HCT116 (cell line): ENCODE data around the gene NCMAP. TPM values are rescaled to one million over a fixed set of nuclear protein-coding genes. Genes with fewer than 3 reads are reported as not detected.
"Not testable (repeated sequence)": the region's sequence is repeated elsewhere in the genome, so short reads cannot be mapped to it uniquely, and the experiment has no call there.

ENCODE experiments used
- ATAC-seq: fragments of 200-7000 bp; cut with Tn5 transposase; 2 replicates; pipeline ENCODE4 v1.9.1; 2020; ENCODE audit warnings: mild to moderate bottlenecking, moderate library complexity
- BruUV-seq: library from RNA; stranded (reverse); fragments of 400-500 nt; replicated peaks from 2 replicates; lab custom pipeline; 2021; lab: Mats Ljungman, UMichigan
- CTCF ChIA-PET: fragments of 300-600 bp; sonication (Branson Sonifier 250); formaldehyde crosslinking; loops from one replicate; lab custom pipeline; 2021; ENCODE audit warnings: antibody characterized with exemption; lab: Charles Lee
- POLR2A ChIA-PET: fragments of 300-600, 350-600 bp; sonication (Branson Sonifier 250); formaldehyde crosslinking; loops from one replicate; lab custom pipeline; 2021; ENCODE audit warnings: antibody characterized with exemption; lab: Charles Lee
- RAD21 ChIA-PET, 2 experiments: fragments of 300-600 bp; sonication (Branson Sonifier 250); formaldehyde crosslinking; loops; one replicate each; lab custom pipeline; 2023; ENCODE audit warnings: low total read pairs in 2 of 2; ENCODE audit not compliant: uncharacterized antibody in 2 of 2, unreplicated experiment in 2 of 2, low non-redundant PET in 1 of 2; lab: Charles Lee
- DNase-seq: peaks from one replicate; pipeline ENCODE4 v3.0.0-alpha.2; 2010; ENCODE audit warnings: low read depth, low spot score
- H2AFZ ChIP-seq: fragments of 200-600 bp; shearing (Covaris generic), sonication (generic); 2 replicates; pipeline ENCODE4 v1.6.1; 2017; ENCODE audit warnings: low read depth, mixed run types, mixed read lengths, antibody characterized with exemption, low read length; ENCODE audit not compliant: poor library complexity, severe bottlenecking
- H3K27ac ChIP-seq: 2 replicates; pipeline ENCODE4 v1.5.1; 2012; ENCODE audit warnings: low read depth, low read length
- H3K27me3 ChIP-seq: fragments of 200-600 bp; sonication (generic); 2 replicates; pipeline ENCODE4 v1.6.1; 2016; ENCODE audit warnings: mixed run types, low read length, mixed read lengths; ENCODE audit not compliant: insufficient read depth
- H3K36me3 ChIP-seq, 2 experiments: fragments of 200-500 bp in 1 of 2; fragments of 200-600 bp in 1 of 2; sonication (Bioruptor generic) in 1 of 2; sonication (generic) in 1 of 2; 2 replicates each; pipeline versions ENCODE4 v1.5.1 to v1.6.1; 2014 to 2016; ENCODE audit warnings: low read length in 2 of 2, inconsistent platforms in 1 of 2, mixed read lengths in 1 of 2, mixed run types in 1 of 2; ENCODE audit not compliant: insufficient read depth in 2 of 2, control insufficient read depth in 1 of 2
- H3K4me1 ChIP-seq, 2 experiments: fragments of 200-600 bp in 1 of 2; sonication (generic) in 1 of 2; 2 replicates each; pipeline versions ENCODE4 v1.5.1 to v1.6.1; 2012 to 2017; ENCODE audit warnings: low read length in 2 of 2, inconsistent platforms in 1 of 2, mild to moderate bottlenecking in 1 of 2, mixed read lengths in 1 of 2, mixed run types in 1 of 2, moderate library complexity in 1 of 2; ENCODE audit not compliant: insufficient read depth in 2 of 2, control insufficient read depth in 1 of 2
- H3K4me2 ChIP-seq: fragments of 200-600 bp; sonication (generic); 2 replicates; pipeline ENCODE4 v1.6.1; 2017; ENCODE audit warnings: mixed run types, low read length, mixed read lengths
- H3K4me3 ChIP-seq, 2 experiments: fragments of 200-600 bp in 1 of 2; sonication (generic) in 1 of 2; replicated peaks in 1 of 2; 2 replicates each; pipeline ENCODE4 v1.5.1; 2011 to 2016; ENCODE audit warnings: low read length in 2 of 2, control low read depth in 1 of 2, low read depth in 1 of 2, mild to moderate bottlenecking in 1 of 2, mixed read lengths in 1 of 2, mixed run types in 1 of 2
- H3K79me2 ChIP-seq: fragments of 200-600 bp; sonication (generic); 2 replicates; pipeline ENCODE4 v1.6.1; 2017; ENCODE audit warnings: mild to moderate bottlenecking, mixed run types, low read length, moderate library complexity, mixed read lengths; ENCODE audit not compliant: insufficient read depth
- H3K9ac ChIP-seq: fragments of 200-600 bp; sonication (generic); 2 replicates; pipeline ENCODE4 v1.6.1; 2016; ENCODE audit warnings: low read length, mixed read lengths
- H3K9me2 ChIP-seq: fragments of 200-600 bp; sonication (generic), shearing (Covaris generic); 2 replicates; pipeline ENCODE4 v1.6.1; 2017; ENCODE audit warnings: mixed run types, mild to moderate bottlenecking, moderate library complexity; ENCODE audit not compliant: insufficient read depth
- H3K9me3 ChIP-seq, 2 experiments: fragments of 200-500 bp in 1 of 2; fragments of 200-600 bp in 1 of 2; sonication (Bioruptor generic) in 1 of 2; sonication (generic) in 1 of 2; 2 replicates each; pipeline ENCODE4 v1.6.1; 2014 to 2017; ENCODE audit warnings: low read length in 2 of 2, mixed read lengths in 2 of 2, inconsistent platforms in 1 of 2, low read depth in 1 of 2, mild to moderate bottlenecking in 1 of 2, mixed run types in 1 of 2, moderate library complexity in 1 of 2; ENCODE audit not compliant: control insufficient read depth in 1 of 2, insufficient read depth in 1 of 2
- H4K20me1 ChIP-seq: fragments of 200-600 bp; sonication (generic), shearing (Covaris generic); 2 replicates; pipeline ENCODE4 v1.6.1; 2017; ENCODE audit warnings: mixed run types, mild to moderate bottlenecking, moderate library complexity; ENCODE audit not compliant: insufficient read depth
- CBX3 ChIP-seq: IDR thresholded peaks from 2 replicates; pipeline ENCODE4 v1.6.1; 2012; ENCODE audit warnings: low read depth
- CEBPB ChIP-seq: IDR thresholded peaks from 2 replicates; pipeline ENCODE4 v1.6.1; 2012; ENCODE audit warnings: low read depth
- FOSL1 ChIP-seq: IDR thresholded peaks from 2 replicates; pipeline ENCODE4 v1.6.1; 2012; ENCODE audit warnings: low read depth
- JUND ChIP-seq: IDR thresholded peaks from 2 replicates; pipeline ENCODE4 v1.6.1; 2012
- POLR2A ChIP-seq: IDR thresholded peaks from 2 replicates; pipeline ENCODE4 v1.7.0; 2011; ENCODE audit warnings: borderline replicate concordance; ENCODE audit not compliant: insufficient read depth, insufficient read length; ENCODE audit errors: extremely low read depth
- POLR2AphosphoS5 ChIP-seq: IDR thresholded peaks from 2 replicates; pipeline ENCODE4 v1.6.1; 2011; ENCODE audit warnings: mild to moderate bottlenecking, low read depth, low read length, moderate library complexity
- SP1 ChIP-seq: IDR thresholded peaks from 2 replicates; pipeline ENCODE4 v1.6.1; 2012; ENCODE audit warnings: low read depth
- TCF7L2 ChIP-seq: IDR thresholded peaks from 2 replicates; pipeline ENCODE4 v1.7.0; 2011; ENCODE audit warnings: borderline replicate concordance, inconsistent platforms; ENCODE audit not compliant: insufficient read depth, insufficient read length; ENCODE audit errors: extremely low read depth
- intact Hi-C: fragments of 100-400 bp; cut with micrococcal nuclease; formaldehyde crosslinking; loops from 2 replicates; pipeline ENCODE4 v1.10.0; 2022
- total RNA-seq: library from RNA; stranded (reverse); gene quantifications from one replicate; pipeline ENCODE4 v1.2.1, GENCODE V29; 2021; ENCODE audit not compliant: unreplicated experiment
- TF ChIP-seq, protein P1 (sequence below): IDR thresholded peaks from 2 replicates; pipeline ENCODE4 v1.6.1; 2012
- TF ChIP-seq, protein P2 (sequence below): IDR thresholded peaks from 2 replicates; pipeline ENCODE4 v1.6.1; 2012

NCMAP gene
- total RNA-seq, 1 experiment from 2014 or later: 0.84 TPM

DNA sequence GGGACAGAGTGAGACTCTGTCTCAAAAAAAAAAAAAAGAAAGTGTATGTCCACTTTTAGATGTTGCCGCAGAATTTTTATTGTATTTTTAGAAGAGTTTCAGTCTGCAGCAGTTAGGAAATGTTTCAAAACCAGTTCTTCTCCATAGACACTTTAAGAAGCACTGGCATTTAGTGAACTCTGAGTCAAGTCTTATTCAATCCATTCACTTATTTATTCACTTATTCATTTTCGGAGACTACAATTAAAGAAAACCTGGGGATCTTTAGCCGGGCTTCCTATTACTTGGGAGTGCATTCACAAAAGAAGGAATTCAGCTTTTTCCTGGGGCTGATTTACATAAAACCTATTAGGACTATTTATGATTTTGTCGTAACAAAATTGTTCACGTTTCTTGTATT, 40.9 kb upstream of the NCMAP start:
- no peaks in the 10 kb centered on the region for H3K79me2 ChIP-seq
- H3K9me2 ChIP-seq: no peaks in the 10 kb centered on the region
- ATAC-seq (no peak), DNase-seq (no peak)
- H3K4me3 ChIP-seq: no peak overlapping the region
- POLR2A ChIA-PET: interaction anchor here (1.2 kb wide), 1 partner anchor 12 kb away, joined by 3 read pairs; the partner anchor contains the start of gene RCAN3
- no peaks in the 10 kb centered on the region for H4K20me1 ChIP-seq
- CTCF ChIA-PET: interaction anchor here (1.3 to 2.7 kb wide), 4 partner anchors 12 to 100 kb away, joined by 3 to 17 read pairs (median 6); partner anchors contain the start of gene NIPAL3
- no peak for TF ChIP-seq POLR2A
- TF ChIP-seq, protein P1, sequence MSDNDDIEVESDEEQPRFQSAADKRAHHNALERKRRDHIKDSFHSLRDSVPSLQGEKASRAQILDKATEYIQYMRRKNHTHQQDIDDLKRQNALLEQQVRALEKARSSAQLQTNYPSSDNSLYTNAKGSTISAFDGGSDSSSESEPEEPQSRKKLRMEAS: no peak
- TF ChIP-seq JUND: no peak
- no peak for TF ChIP-seq SP1
- TF ChIP-seq CEBPB: no peak
- TF ChIP-seq TCF7L2: no peak
- peaks cover 18 to 19% of the 10 kb centered on the region in 2 experiments for H3K4me1 ChIP-seq
- no peaks in the 10 kb centered on the region for H3K36me3 ChIP-seq
- intact Hi-C loops: loop anchor here (10.0 kb wide), 1 partner anchor 320 kb away; no protein-coding TSS in a partner anchor
- no peak overlapping the region for H2AFZ ChIP-seq
- H3K4me2 ChIP-seq: no peak overlapping the region
- BruUV-seq: no TSS peak
- H3K9ac ChIP-seq: no peak overlapping the region
- H3K9me3 ChIP-seq: no peaks in the 10 kb centered on the region
- RAD21 ChIA-PET: no interaction called here
- H3K27ac ChIP-seq: peak overlapping the region; percentile 17; the same call in 1 of the 2 replicates
- no peaks in the 10 kb centered on the region for H3K27me3 ChIP-seq

DNA sequence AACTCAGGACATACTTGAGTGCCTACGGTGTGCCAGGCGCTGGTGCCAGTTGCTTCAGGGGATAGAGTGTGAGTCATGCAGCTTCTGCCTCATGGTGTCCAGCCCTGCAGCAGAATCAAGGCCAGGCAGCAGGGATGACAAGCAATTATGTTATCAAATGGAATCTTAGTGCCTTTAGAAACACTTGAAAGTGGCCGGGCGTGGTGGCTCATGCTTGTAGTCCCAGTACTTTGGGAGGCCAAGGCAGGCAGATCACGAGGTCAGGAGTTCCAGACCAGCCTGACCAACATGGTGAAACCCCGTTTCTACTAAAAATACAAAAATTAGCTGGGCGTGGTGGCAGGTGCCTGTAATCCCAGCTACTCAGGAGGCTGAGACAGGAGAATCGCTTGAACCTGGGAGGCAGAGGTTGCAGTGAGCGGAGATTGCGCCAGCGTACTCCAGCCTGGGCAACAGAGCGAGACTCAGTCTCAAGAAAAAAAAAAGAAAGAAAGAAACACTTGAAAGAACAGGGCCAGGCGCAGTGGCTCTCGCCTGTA, 40.1 kb upstream of the NCMAP start:
- H3K36me3 ChIP-seq, H3K9me2 ChIP-seq, H3K4me3 ChIP-seq, H3K79me2 ChIP-seq, RAD21 ChIA-PET, H2AFZ ChIP-seq, H3K9me3 ChIP-seq, H4K20me1 ChIP-seq: not testable (repeated sequence)
- Histone ChIP-seq H3K4me2 (peak overlapping the region; percentile 41), H3K27ac (peak overlapping the region; percentile 17; the same call in 1 of the 2 replicates), H3K4me1 (peaks cover 18 to 19% of the 10 kb centered on the region in 2 experiments), H3K9ac (0 out of 2 replicates have a peak overlapping the region, but pooled peaks have one; percentile 12)
- peak; percentile 98 for ATAC-seq
- peak; percentile 73 for DNase-seq
- ChIA-PET POLR2A (interaction anchor here (0.7 to 1.2 kb wide), 2 partner anchors 13 to 70 kb away, joined by 3 read pairs; partner anchors contain the start of gene RCAN3), CTCF (interaction anchor here (1.3 to 2.7 kb wide), 4 partner anchors 11 to 100 kb away, joined by 3 to 17 read pairs (median 6); partner anchors contain the start of gene NIPAL3)
- intact Hi-C loops: loop anchor here (10.0 kb wide), 1 partner anchor 319 kb away; no protein-coding TSS in a partner anchor
- BruUV-seq: TSS peak; percentile 97
- TF ChIP-seq CEBPB: peak; percentile 54
- peak; percentile 65 for TF ChIP-seq FOSL1
- TF ChIP-seq TCF7L2: peak; percentile 81
- peak; percentile 89 for TF ChIP-seq CBX3
- TF ChIP-seq, protein P2, sequence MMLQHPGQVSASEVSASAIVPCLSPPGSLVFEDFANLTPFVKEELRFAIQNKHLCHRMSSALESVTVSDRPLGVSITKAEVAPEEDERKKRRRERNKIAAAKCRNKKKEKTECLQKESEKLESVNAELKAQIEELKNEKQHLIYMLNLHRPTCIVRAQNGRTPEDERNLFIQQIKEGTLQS: peak; percentile 55; the same call in 1 of the 2 replicates
- peak; percentile 85 for TF ChIP-seq JUND
- TF ChIP-seq, protein P1: peak; percentile 87
- peak; percentile 55; the same call in 1 of the 2 replicates for TF ChIP-seq SP1
- 0 out of 2 replicates have a peak, but pooled peaks have one; percentile 20 for TF ChIP-seq POLR2AphosphoS5
- TF ChIP-seq, all 23 proteins: peak for 9; not testable (repeated sequence) for 14
- H3K27me3 ChIP-seq: not testable (repeated sequence)
